GM21786 (cell line): Measurements from ENCODE around the gene RAI2.

Experiments used
- ATAC-seq: cut with Tn5 transposase; IDR thresholded peaks from one replicate; pipeline ENCODE4 v1.9.1; 2021; ENCODE audit not compliant: unreplicated experiment

The RAI2 gene

DNA sequence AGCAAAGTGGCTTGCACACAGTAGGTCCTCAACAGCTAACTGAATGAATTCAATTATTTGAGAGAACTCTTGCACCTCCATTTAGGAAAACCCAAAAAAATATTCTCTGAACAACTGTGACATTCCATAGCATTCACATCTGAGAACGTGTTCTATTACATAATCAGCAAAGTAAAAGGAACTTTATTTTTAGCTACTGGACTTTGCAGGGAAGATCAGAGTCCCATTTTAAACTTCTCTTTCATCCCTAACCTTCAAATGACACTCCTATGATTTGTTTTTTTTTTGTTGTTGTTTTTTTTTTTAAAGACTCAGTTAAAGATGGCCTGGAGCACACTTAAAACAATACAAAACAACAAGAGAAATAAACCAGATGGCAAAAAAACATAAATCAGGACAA lies 30.9 kb downstream of the RAI2 start:
- ATAC-seq: no peak

DNA sequence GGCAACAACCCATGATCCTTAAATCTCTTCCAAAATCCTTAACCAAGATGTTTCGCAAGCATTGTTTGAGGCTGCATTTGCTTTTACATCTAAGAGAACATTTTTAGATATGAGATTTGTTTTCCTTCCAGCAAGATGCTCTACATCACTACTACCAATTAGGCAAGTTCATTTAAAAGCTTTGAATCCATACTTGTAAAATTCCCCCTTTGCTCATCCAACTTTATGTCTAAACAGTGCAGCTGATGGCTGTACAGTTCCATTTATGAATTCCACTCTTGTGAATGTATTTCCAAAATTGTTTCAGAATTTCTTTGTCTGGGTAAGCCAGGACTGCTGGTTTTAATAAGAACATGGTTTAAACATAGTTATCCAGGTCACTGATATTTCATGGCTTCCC lies 31.5 kb downstream of the RAI2 start:
- ATAC-seq: no peak

DNA sequence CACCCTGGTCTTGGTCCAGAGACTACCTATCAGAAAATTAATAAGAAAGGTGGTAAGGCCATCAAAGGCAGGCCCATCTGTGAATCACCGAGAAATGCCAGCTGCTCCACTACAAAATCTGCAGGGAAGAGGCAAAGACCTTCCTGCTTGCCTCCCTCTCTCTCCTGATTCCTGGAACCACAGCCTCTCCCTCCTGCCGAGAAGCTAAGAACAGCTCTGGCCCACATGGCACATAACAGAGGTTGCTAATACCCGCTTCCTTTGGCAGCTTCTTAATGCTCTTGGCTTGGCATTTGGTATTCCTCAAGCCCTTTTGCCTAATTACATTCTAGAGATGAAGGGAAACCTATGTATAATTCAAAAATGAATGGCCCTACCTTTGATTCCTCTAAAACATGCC lies 32.9 kb downstream of the RAI2 start:
- ATAC-seq: no peak

- no peak for ATAC-seq
Observed at GRCh38 chrX:17826609-17827496, 34.2 kb downstream of the RAI2 start.

- ATAC-seq: no peak
Observed at GRCh38 chrX:17824980-17825379, 36.1 kb downstream of the RAI2 start.

GRCh38 chrX:17822351-17822750 lies 38.7 kb downstream of the RAI2 start:
- ATAC-seq: no peak

GRCh38 chrX:17820100-17820499 lies 41.0 kb downstream of the RAI2 start:
- no peak for ATAC-seq

GRCh38 chrX:17818726-17819125 lies 42.4 kb downstream of the RAI2 start:
- ATAC-seq: no peak

- no peak for ATAC-seq
Observed at GRCh38 chrX:17817251-17817650, 43.8 kb downstream of the RAI2 start.

DNA sequence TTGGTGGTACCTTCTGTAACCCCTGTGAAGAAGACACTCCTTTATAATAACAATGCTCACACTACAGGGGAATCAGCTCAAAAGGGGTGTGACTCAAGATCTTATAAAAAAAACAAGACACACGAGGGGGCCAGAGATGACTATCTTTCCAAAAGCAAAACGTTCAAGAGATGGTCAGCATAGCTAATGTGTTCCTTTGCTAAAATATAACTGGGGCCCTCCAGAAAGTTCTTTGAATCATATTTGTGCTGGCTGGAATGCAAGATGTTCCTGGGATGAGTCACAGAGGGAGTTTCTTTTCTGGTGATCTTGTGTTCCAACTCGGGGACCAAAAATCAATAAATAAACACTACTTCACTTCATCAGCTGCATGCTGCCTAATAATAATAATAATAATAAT lies 46.5 kb downstream of the RAI2 start:
- no peak for ATAC-seq

GRCh38 chrX:17814059-17814458 lies 47.0 kb downstream of the RAI2 start:
- ATAC-seq: no peak

GRCh38 chrX:17813277-17813676 lies 47.8 kb downstream of the RAI2 start:
- ATAC-seq: no peak

DNA sequence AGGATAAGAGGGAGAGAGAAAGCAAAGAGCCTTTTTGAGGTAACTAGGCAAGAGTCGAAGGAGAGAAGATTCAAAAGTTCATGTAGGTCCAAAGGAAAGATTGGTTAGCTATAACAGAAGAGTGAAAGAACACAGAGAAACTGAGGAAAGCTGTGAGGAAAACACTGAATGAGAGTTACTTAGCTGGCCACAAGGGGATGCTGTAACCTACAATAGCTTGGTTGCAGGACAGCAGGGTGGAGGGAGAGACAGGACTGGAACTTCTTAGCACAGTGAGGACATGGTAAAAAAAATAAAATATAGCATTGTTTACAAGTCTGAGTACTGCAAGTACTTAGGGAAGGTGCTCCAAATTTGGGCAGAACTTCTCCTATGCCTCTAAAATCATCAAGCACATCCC lies 48.3 kb downstream of the RAI2 start:
- no peak for ATAC-seq

GRCh38 chrX:17809984-17810383 lies 51.1 kb downstream of the RAI2 start:
- no peak for ATAC-seq

- ATAC-seq: no peak
Observed at GRCh38 chrX:17809273-17809672, 51.8 kb downstream of the RAI2 start.

DNA sequence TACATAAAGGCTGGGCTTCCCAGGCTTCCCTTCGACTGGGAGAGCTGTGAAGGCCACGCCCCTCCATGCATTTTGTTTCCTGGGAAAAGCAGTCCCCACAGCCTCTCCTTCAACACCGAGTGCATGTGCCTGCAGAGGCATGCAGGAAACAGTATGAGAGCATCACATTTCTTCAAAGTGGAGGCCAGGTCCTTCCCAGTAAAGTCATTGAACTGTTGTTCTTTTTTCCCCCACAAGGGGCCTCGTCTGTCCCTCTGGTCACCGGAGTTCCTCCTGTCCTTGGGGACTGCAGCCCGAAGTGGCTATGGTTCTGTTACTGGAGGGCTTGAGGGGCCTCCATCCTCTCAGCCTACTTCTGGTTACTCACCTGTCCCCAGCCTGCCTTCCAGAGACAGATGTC lies 56.0 kb downstream of the RAI2 start:
- no peak for ATAC-seq

DNA sequence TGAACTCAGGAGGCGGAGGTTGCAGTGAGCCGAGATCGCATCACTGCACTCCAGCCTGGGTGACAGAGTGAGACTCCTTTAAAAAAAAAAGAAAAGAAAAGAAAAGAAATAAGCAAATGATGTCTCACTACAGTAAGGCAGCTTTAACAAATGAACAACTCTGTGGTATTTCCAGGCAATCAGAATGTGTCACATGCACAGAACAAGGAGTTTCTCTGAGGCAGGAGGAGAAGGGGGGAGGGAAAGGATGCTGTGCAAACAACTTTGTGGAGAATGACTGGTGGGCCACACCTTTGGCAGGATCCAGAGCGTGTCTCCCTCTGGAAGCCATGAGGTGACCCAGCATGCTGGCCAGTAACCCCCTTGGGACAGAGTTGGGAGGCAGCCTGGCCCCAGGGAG lies 57.6 kb downstream of the RAI2 start:
- no peak for ATAC-seq

DNA sequence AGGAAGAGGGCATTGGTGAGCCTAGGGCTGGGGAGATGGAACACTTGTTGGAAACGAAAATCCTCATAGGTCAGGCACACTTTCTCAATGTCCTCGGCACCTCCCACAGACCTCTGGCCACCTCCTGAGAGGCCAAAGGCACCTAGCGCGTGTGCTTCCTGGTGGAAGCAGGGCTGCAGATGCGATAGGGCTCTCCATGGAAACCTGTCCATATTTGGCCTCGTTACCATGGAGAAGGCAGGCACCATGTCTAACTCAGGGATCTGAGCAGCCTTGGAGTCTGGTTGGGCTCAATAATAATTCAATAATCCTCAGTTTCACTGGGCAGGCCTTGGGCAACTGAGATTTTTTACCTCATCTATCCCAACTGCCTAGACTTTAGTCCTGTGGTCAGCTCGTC lies 58.3 kb downstream of the RAI2 start:
- ATAC-seq: no peak

DNA sequence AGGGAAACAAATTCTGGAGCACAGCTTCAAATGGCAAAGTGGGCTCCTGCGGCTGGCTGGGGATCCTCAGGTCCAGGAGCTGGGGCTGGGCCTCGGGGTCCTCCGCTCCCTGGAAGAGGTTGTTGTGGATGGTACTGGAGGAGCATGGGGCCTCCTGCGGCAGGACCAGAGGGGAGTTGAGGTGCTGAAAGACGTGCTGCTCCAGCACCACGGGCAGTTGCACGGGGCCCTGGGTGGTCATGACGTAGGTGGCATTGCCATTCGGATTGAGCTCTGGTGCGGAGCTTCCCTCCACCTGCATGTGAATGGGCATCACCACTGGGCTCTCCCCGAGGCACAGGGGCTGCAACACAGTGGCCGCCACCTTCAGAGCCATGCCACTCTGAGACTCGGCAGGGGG lies 59.7 kb downstream of the RAI2 start:
- ATAC-seq: no peak

- ATAC-seq: no peak
Observed at GRCh38 chrX:17798921-17799320, 62.2 kb downstream of the RAI2 start.

DNA sequence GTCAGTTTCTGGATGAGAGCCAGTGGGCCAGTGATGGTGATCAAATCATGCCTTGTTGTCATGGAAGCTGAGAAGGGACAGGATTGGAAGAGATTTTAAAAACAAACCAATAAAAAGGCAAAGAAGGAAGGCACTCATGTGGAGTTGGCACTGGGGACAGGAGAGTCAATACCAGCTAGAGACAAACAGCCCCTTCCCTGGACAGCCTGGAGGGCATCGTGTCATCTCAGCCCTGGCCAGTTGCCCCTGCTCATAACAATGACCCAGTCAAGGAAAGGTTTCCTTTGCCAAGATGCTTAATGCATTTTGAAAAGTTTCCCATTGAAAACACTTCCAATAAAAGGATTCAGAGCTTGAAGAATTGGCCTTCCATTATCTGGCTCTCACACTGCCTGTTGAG lies 68.3 kb downstream of the RAI2 start:
- ATAC-seq: no peak

DNA sequence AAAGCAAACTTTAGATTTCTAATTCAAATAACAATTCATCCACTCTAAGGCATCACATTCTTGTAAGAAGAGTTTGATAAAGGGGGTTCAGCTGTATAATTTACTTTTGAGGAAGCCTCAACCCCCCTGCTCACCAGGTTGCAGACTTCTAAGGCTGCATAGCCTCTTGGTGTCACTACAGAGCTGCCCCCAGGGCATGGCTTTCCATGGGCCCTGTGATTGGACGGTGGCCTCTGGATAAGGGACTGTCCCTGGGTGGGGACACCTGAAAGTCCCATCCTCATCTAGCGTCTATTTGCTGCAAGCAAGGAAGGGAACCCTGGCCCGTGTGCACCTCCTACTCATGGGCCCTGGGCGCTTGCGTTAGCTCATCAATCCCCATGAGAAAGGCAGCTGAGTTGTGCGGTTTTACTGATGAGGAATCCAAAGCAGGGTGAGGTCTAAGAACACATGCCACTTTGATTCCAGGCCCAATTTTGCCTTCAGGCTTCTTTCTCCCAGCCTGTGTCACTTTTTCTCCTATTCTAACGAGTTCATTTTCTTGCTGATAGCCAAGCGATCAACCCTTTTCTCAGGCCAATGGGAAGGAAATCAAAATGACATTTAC lies 72.0 kb downstream of the RAI2 start:
- no peak for ATAC-seq

- ATAC-seq: peak; percentile 50
Observed at GRCh38 chrX:17788439-17788838, 72.7 kb downstream of the RAI2 start.
